KOPT-K1 (cell line): ENCODE measurements around the gene GIMAP4.
"Not testable (repeated sequence)": the region's sequence is repeated elsewhere in the genome, so short reads cannot be mapped to it uniquely, and the experiment has no call there.

Experiments used
- H3K27ac ChIP-seq: fragments of 200-600 bp; sonication (generic); 2 replicates; pipeline ENCODE4 v1.5.1; 2016; ENCODE audit warnings: antibody characterized with exemption, mild to moderate bottlenecking, low read depth, low read length; ENCODE audit not compliant: poor library complexity, severe bottlenecking
- H3K36me3 ChIP-seq: fragments of 200-600 bp; sonication (generic); 2 replicates; pipeline ENCODE4 v1.5.1; 2017; ENCODE audit warnings: antibody characterized with exemption, mild to moderate bottlenecking, low read length, moderate library complexity; ENCODE audit not compliant: insufficient read depth
- H3K9me3 ChIP-seq: fragments of 200-600 bp; sonication (generic); 2 replicates; pipeline ENCODE4 v1.5.1; 2017; ENCODE audit warnings: antibody characterized with exemption, low read length, mild to moderate bottlenecking; ENCODE audit not compliant: insufficient read depth, poor library complexity, severe bottlenecking

GIMAP4 gene

DNA sequence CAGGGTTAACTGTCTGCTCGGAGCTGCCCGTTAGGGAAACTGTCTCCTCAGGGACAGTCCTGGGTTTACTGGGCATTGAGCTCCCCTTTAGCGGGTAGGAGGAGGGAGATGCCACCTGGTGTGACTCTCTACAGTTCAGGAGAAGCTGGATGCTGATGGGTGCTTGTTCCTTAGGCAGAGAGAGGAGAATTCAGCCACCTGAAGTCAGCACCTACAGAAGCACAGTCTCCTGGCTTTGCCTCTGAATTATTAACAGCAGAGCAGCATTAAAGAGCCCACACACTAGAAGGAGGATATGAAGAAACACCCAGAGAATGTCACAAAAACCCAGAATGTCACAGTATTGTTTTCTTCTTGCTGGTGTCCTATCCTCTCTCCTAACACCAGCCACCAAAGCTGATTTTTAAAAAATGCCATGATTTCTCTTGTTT lies 696 bp downstream of the GIMAP4 start:
- H3K36me3 ChIP-seq, result peaks cover 33% of the 10 kb centered on the region
- H3K9me3 ChIP-seq, result peaks cover 30% of the 10 kb centered on the region
- peak overlapping the region; percentile 92 for H3K27ac ChIP-seq

DNA sequence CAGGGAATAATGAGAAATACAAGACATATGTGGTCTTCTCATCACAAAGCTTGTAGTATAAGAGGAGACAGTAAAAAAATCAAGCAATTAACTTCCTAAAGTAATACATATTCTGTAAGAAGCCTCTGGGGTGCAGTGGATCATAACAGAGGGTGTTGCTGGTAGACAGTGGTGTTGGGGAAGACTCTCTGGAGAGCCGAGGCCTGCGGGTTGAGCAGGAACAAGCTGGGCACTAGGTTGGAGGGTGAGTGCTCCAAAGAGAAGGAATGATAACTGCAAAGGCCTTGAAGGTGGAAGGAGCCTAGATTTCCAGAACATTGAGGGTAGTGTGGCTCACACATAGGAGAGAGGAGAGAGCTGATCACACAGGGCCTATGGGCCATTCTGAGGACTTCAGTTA lies 1.5 kb downstream of the GIMAP4 start:
- peaks cover 41% of the 10 kb centered on the region for H3K36me3 ChIP-seq

DNA sequence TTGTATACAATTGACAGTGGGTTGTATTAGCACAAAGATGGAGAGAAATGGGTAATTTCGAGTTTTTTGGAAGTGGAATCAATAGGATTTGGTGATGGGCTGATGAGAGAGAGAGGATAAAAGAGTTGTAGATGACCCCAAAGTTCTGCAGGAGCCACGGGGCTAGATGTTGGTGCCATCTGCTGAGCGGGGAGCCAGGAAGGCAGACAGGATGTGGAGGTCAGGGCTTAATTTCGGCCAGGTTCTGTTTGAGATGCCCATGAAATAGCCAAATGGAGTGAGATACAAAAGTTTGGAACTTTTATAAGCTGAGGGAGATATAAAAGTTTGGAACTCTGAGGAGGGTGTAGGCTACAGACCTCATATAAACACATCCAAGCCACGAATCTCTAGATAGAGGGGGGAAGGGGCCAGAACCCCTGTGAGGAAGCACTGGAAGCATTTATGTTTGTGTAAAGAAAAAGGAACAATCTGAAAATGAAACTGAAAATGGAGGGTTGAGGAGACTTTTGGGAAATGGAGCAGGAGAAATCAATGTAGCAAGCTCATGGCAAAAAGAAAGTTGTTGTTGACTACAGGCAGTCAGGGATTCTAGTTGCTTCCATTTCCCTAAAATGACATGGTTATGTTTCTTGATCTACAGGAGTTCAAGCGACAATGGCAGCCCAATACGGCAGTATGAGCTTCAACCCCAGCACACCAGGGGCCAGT lies 2.2 kb downstream of the GIMAP4 start:
- Histone ChIP-seq H3K27ac (peak overlapping the region; percentile 92), H3K9me3 (peaks cover 44% of the 10 kb centered on the region)

More for the DNA sequence above, 1.5 kb downstream of the GIMAP4 start:
- peaks cover 38% of the 10 kb centered on the region for H3K9me3 ChIP-seq
- peak overlapping the region; percentile 92 for H3K27ac ChIP-seq

DNA sequence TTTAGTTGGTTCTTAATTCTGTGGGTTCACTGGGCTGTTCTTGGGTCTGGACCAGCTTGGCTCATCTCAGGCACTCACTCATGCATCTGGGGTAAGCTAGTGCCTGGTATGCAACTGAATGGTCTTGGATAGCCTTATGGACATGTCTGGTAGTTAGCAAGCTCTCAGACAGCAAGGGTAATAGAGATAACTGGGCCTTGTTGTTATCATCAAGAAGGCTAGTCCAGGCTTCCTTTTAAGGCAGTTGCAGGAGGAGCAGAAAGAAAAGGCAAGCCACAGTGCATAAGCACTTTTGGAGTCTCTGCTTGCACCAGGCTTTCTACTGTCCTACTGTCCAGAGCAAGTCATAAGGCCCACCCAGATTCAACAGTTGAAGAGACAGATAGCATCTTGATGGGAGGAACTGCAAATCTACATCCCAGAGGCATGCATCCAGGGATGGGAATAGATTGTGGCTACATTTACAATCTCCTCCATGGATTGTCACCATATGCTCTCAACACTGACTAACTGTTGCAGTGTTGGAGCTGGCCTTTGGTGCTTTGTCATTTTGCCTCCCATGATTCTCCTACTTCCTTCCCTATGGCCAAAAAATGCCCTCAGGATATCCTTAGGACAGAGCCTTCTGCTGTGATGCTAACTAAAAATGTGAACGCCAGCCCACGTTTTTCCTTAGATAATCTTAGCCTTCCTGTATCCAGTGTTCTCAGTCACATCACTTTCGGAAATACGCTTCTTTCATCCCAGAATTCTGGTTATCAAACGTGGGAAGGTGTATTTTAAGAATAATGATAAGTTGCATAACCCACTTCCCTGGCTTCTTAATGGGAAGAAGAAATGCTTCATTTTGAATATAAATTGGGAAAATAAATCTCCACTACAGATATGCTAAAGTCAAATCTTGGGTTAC lies 3.6 kb downstream of the GIMAP4 start:
- Histone ChIP-seq H3K36me3 (peaks cover 45% of the 10 kb centered on the region), H3K9me3 (peaks cover 56% of the 10 kb centered on the region), H3K27ac (peak overlapping the region; percentile 92)

More for the DNA sequence above, 2.2 kb downstream of the GIMAP4 start:
- H3K36me3 ChIP-seq, result peaks cover 45% of the 10 kb centered on the region

DNA sequence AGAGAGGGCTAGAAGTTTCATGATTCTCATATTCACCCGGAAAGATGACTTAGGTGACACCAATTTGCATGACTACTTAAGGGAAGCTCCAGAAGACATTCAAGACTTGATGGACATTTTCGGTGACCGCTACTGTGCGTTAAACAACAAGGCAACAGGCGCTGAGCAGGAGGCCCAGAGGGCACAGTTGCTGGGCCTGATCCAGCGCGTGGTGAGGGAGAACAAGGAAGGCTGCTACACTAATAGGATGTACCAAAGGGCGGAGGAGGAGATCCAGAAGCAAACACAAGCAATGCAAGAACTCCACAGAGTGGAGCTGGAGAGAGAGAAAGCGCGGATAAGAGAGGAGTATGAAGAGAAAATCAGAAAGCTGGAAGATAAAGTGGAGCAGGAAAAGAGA lies 5.3 kb downstream of the GIMAP4 start:
- no peak overlapping the region for H3K27ac ChIP-seq
- peaks cover 60% of the 10 kb centered on the region for H3K9me3 ChIP-seq
- H3K36me3 ChIP-seq, result peaks cover 45% of the 10 kb centered on the region

DNA sequence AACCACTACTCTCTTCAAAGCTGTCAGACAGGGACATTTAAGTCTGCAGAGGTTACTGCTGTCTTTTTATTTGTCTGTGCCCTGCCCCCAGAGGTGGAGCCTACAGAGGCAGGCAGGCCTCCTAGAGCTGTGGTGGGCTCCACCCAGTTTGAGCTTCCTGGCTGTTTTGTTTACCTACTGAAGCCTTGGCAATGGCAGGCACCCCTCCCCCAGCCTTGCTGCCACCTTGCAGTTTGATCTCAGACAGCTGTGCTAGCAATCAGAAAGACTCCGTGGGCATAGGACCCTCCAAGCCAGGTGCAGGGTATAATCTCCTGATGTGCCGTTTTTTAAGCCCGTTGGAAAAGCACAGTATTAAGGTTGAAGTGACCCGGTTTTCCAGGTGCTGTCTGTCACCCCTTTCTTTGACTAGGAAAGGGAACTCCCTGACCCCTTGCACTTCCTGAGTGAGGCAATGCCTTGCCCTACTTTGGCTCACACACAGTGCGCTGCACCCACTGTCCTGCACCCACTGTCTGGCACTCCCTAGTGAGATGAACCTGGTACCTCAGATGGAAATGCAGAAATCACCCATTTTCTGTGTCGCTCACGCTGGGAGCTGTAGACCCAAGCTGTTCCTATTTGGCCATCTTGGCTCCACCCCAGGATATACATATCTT lies 12.9 kb downstream of the GIMAP4 start:
- H3K9me3 ChIP-seq, result peaks cover 57% of the 10 kb centered on the region
- not testable (repeated sequence) for H3K27ac ChIP-seq, H3K36me3 ChIP-seq

DNA sequence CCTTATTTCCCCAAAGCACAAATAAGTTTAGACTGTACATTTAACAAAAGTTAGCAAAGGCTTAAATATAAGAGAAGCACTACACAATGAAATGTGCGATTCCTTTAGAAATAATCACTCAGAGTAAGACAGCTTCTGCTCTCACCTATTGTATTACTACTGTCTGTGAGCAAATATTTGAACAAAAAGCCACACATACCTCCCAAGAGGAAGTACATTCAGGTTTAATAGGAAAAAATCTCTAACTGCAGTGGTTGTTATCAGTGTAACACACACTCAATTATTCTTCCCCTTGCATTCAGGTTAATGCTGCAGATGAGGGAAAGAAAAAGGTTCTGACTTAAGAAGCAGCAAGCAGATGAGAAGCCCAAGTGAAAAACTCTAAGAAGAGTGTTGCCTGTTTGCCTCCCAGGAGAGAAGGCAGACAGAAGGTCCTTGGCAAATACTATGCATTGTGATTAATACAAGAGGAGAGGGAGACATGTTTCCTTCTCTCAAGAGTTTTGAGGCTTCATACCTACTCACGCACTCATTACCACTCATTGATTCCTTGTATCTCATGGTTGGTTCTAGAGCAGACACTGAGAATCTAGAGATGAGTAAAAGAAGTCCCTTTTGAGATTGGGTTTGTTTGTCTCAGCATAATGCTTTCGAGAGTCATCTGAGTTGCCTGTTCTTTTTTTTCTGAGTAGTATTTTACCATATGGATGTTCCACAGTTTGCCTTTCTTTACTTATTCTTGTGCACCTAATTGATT lies 13.6 kb downstream of the GIMAP4 start:
- Histone ChIP-seq H3K27ac (no peak overlapping the region), H3K9me3 (peaks cover 50% of the 10 kb centered on the region), H3K36me3 (no peaks in the 10 kb centered on the region; the same call in 1 of the 2 replicates)

DNA sequence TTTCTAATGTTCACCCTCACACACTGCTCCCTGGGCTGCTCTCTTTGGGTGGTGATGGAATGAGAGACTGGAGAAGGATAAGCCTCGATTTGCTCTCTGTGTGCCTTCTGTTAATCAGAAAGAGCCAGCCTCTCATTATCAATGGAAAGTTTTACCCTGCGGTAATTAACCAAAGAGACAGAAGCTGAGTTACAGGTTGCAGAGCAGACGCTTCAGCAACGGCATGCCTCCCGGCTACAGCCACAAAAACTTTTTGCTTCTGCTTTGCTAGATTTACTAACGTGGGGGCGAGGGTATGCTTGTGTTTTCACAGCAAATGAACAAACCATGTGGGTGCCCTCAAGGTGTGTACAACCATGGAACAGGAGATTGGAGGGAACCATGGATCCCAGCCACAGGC lies 18.0 kb downstream of the GIMAP4 start:
- no peaks in the 10 kb centered on the region; the same call in 1 of the 2 replicates for H3K36me3 ChIP-seq
- H3K27ac ChIP-seq, result no peak overlapping the region
- H3K9me3 ChIP-seq, result peaks cover 33% of the 10 kb centered on the region

DNA sequence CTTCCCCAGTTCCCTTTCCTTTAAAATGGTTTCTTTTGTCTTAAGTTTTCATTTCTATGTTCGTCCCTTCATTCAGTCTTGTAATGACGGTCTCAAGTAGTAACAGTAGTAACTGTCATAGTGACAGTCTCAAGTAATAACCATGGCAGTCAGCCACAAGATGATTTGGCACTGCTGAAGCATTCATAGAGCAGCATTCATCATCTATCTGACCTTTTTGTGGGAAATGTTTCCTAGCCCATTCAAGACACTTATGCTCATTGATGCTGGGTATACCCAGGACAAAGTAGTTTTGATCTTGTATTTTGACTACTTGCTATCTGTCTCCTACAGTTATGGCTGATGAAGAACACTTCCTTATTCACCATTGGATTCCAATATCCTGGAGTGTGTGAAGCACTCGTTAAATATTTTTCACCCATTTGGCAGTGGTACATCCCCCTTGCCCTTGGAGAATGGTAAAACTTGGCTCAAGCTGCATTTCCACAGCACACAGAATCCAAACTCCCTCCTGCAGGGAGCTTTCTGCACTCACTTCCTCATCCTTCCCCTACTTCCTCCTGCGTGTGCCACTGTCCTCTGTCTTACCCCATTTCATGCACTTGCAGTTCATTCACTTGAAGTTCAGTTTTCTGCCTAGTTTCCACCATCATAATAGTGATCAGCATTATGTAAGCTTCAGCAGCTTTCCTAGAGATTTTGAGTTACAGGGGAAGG lies 19.0 kb downstream of the GIMAP4 start:
- peak overlapping the region; percentile 41 for H3K27ac ChIP-seq
- H3K36me3 ChIP-seq, result no peaks in the 10 kb centered on the region
- H3K9me3 ChIP-seq, result peaks cover 24% of the 10 kb centered on the region

DNA sequence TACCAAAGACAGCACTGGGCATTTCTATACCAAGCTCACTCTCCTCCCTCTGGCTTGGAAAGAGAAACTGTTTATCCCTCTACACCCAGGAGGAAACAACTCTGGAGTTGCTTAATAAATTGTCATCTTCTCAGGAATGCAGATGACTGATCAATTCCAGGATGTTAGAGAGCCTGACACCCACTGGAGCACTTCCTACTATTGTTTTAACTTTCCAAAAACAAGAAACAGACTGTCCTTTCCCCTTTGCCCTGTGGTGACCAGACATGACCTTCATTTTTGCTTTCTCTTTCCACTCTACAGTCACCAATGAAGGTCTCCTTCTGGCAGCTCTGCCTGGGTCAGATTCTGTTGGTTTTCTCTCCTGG lies 19.6 kb downstream of the GIMAP4 start:
- peaks cover 24% of the 10 kb centered on the region for H3K9me3 ChIP-seq
- no peaks in the 10 kb centered on the region for H3K36me3 ChIP-seq
- peak overlapping the region; percentile 41 for H3K27ac ChIP-seq

DNA sequence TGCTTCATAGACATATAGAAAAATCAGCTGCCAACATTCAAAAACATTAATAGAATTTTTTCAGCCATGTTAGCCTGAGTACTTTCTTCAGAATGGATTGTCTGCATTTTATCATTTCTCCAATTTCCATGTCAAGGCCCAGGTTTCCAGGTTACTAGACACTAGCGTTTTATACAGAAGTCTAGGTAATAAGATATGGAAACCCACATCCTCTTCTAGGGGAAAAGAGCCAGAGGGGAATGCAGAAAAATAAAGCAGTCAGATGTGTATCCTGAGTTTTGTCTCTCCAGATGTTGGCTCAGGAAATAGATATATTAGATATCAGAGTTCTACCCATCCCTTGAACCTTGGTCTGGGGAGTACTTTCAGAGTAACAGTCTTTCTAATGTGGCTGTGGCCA lies 20.4 kb downstream of the GIMAP4 start:
- no peaks in the 10 kb centered on the region for H3K36me3 ChIP-seq
- H3K9me3 ChIP-seq, result peaks cover 24% of the 10 kb centered on the region
- no peak overlapping the region for H3K27ac ChIP-seq

DNA sequence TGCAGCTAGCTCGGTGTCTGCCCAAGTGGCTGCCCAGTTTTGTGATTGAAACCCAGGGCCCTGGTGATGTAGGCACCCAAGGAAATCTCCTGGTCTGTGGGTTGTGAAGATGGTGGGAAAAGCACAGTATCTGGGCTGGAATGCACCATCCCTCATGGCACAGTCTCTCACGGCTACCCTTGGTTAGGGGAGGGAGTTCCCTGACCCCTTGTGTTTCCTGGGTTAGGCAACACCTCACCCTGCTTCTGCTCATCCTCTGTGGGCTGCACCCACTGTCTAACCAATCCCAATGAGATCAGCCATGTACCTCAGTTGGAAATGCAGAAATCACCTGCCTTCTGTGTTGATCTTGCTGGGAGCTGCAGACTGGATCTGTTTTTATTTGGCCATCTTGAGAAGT lies 27.6 kb downstream of the GIMAP4 start:
- no peak overlapping the region for H3K27ac ChIP-seq
- H3K36me3 ChIP-seq, result no peaks in the 10 kb centered on the region
- H3K9me3 ChIP-seq, result peaks cover 78% of the 10 kb centered on the region

DNA sequence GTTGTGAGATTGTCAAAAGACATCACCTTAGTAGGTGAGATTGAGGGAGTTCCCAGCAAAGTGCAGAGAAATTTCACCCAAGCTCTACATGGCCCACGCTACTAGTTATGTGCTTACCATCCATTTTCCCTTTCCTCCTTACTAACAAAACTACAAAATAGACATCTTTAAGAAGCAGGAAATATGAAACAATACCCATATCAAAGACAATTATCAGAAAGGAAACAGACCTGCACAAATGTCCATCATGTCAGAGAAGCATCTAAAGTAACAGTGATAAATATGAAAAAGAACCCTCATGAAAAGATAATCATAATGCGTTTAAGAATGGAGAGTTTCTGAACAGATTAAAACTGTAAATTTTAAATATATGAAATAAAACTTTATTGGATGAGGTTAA lies 28.2 kb downstream of the GIMAP4 start:
- Histone ChIP-seq H3K27ac (no peak overlapping the region), H3K36me3 (no peaks in the 10 kb centered on the region), H3K9me3 (peaks cover 80% of the 10 kb centered on the region)

DNA sequence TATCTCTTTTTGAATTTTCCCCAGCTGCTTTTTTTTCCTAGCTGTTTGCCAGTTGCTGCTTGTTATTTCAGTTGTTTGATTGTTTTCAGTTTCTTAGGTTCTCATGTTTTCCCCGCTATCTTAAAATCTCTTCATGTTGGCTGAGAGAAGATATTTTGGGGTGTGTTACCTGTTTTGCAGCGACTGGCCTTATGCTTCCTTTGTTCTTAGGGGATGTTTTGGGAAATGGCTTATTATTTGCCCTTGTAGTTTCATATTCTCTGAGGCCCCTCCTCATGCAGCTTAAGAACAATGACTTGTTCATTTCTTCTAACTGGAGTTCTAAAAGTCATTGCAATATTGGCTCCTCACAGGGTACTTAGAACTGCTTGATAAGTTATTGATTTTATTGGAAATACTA lies 36.4 kb downstream of the GIMAP4 start:
- H3K27ac ChIP-seq, H3K36me3 ChIP-seq: not testable (repeated sequence)
- peaks cover 50% of the 10 kb centered on the region for H3K9me3 ChIP-seq
